Transverse colon (tissue), 4 donors: ENCODE measurements around the gene SPAG6. TPM values are rescaled to one million over a fixed set of nuclear protein-coding genes. Genes with fewer than 3 reads are reported as not detected.

ENCODE experiments used
- DNase-seq: peaks from one replicate; pipeline ENCODE4 v3.0.0-alpha.2; 2019
- H3K27ac ChIP-seq, 4 donors: fragments of 200-600 bp; sonication (generic); 2 replicates each; pipeline ENCODE4 v1.5.1; 2016 to 2018; ENCODE audit warnings: inconsistent platforms in 4 of 4
- H3K27me3 ChIP-seq: fragments of 200-600 bp; sonication (generic); 2 replicates; pipeline ENCODE4 v1.5.1; 2017; ENCODE audit warnings: inconsistent platforms
- H3K36me3 ChIP-seq, 4 donors: fragments of 200-600 bp; sonication (generic); 2 replicates each; pipeline ENCODE4 v1.5.1; 2017 to 2019; ENCODE audit warnings: inconsistent platforms in 4 of 4
- H3K4me1 ChIP-seq, 4 donors: fragments of 200-600 bp; sonication (generic); 2 replicates each; pipeline ENCODE4 v1.5.1; 2017 to 2020; ENCODE audit warnings: inconsistent platforms in 4 of 4
- H3K4me3 ChIP-seq, 4 donors: fragments of 200-600 bp; sonication (generic); 1 replicate in 1 of 4; 2 replicates in 3 of 4; pipeline versions ENCODE4 v1.5.1 to v1.6.1; 2017 to 2019; ENCODE audit warnings: inconsistent platforms in 4 of 4
- H3K9me3 ChIP-seq, 2 donors: fragments of 200-600 bp; sonication (generic); 2 replicates each; pipeline ENCODE4 v1.5.1; 2017 to 2019; ENCODE audit warnings: inconsistent platforms in 2 of 2
- CTCF ChIP-seq, 5 experiments: fragments of 200-600 bp in 3 of 5; fragments of 450-650 bp in 2 of 5; sonication (generic) in 3 of 5; IDR thresholded peaks; 1 replicate in 2 of 5; 2 replicates in 3 of 5; pipeline ENCODE4 v1.5.1; 2016 to 2017; ENCODE audit warnings: antibody characterized with exemption in 5 of 5, inconsistent platforms in 3 of 5, mild to moderate bottlenecking in 2 of 5, moderate library complexity in 1 of 5
- EP300 ChIP-seq: sonication (generic); formaldehyde crosslinking; IDR thresholded peaks from one replicate; pipeline ENCODE4 v1.6.1; 2017; ENCODE audit warnings: antibody characterized with exemption, low read depth
- POLR2A ChIP-seq: fragments of 450-650 bp; IDR thresholded peaks from one replicate; pipeline ENCODE4 v1.6.1; 2016; ENCODE audit warnings: antibody characterized with exemption, mild to moderate bottlenecking, moderate library complexity
- POLR2AphosphoS5 ChIP-seq, 3 donors: sonication (generic); formaldehyde crosslinking; IDR thresholded peaks; one replicate each; pipeline ENCODE4 v1.6.1; 2016; ENCODE audit warnings: antibody characterized with exemption in 3 of 3
- WGBS, 2 donors: methylation state at CpG; one replicate each; pipeline ENCODE4 v1.1.5; 2018; ENCODE audit warnings: low coverage in 1 of 2; 5-methylcytosine and 5-hydroxymethylcytosine counted together
- in situ Hi-C, 4 donors: fragments of 200-750 bp; cut with MboI; loops; one replicate each; pipeline versions ENCODE4 v1.15.0 to v1.15.1; 2017; ENCODE audit warnings: low sequenced_read_pairs in 3 of 4, low pct_ligation_motif_present in 1 of 4, low pct_unique_long_range_greater_than_20kb in 1 of 4
- intact Hi-C: fragments of 100-400 bp; cut with DNase I; formaldehyde crosslinking; loops from one replicate; pipeline ENCODE4 v1.15.1; 2023; ENCODE audit warnings: low total_unique reads
- total RNA-seq, 4 donors: library from RNA; depleted of rRNA; stranded (reverse); fragments of >200 nt; gene quantifications; one replicate each; pipeline ENCODE4 v1.1.0, GENCODE V29; 2016

Gene SPAG6
- total RNA-seq, 4 donors from 2014 or later = not detected

GRCh38 chr10:22374489-22375126 is 29.3 kb downstream of the SPAG6 start:
- TF ChIP-seq POLR2AphosphoS5 (IDR thresholded peaks at IDR 0.05) = no peak
- no peak for TF ChIP-seq CTCF (IDR thresholded peaks at IDR 0.05)
- no peak for TF ChIP-seq POLR2A
- TF ChIP-seq EP300 = no peak
- in situ Hi-C loops = no loop called here
- intact Hi-C loops = no loop called here
- no peak overlapping the region for H3K4me3 ChIP-seq
- no peaks in the 10 kb centered on the region for H3K27me3 ChIP-seq
- WGBS, 2 donors = 82 to 84% methylated on average over 3 of the region's 3 CpGs
- no peaks in the 10 kb centered on the region for H3K9me3 ChIP-seq
- no peak overlapping the region for H3K27ac ChIP-seq
- no peaks in the 10 kb centered on the region for H3K4me1 ChIP-seq
- DNase-seq = no peak
- no peaks in the 10 kb centered on the region for H3K36me3 ChIP-seq

- no peaks in the 10 kb centered on the region for H3K27me3 ChIP-seq
- DNase-seq = no peak
- H3K4me1 ChIP-seq = no peaks in the 10 kb centered on the region
- 72 to 83% methylated on average over 2 to 3 of the region's 3 CpGs for WGBS, 2 donors
- H3K9me3 ChIP-seq = no peaks in the 10 kb centered on the region
- TF ChIP-seq CTCF (IDR thresholded peaks at IDR 0.05) (no peak), POLR2AphosphoS5 (IDR thresholded peaks at IDR 0.05) (no peak), POLR2A (no peak), EP300 (no peak)
- no peaks in the 10 kb centered on the region for H3K36me3 ChIP-seq
- in situ Hi-C loops (no loop called here), intact Hi-C loops (no loop called here)
- no peak overlapping the region for H3K27ac ChIP-seq
- no peak overlapping the region for H3K4me3 ChIP-seq
Observed at GRCh38 chr10:22379059-22379458, 33.8 kb downstream of the SPAG6 start.

GRCh38 chr10:22381262-22381661 is 36.0 kb downstream of the SPAG6 start:
- WGBS, 2 donors = 53 to 62% methylated on average over 3 to 4 of the region's 4 CpGs
- H3K9me3 ChIP-seq = no peaks in the 10 kb centered on the region
- in situ Hi-C loops (no loop called here), intact Hi-C loops (no loop called here)
- TF ChIP-seq POLR2AphosphoS5 (IDR thresholded peaks at IDR 0.05) = no peak
- no peak for TF ChIP-seq CTCF (IDR thresholded peaks at IDR 0.05)
- no peak for TF ChIP-seq EP300
- no peak for TF ChIP-seq POLR2A
- H3K4me3 ChIP-seq = no peak overlapping the region
- no peak for DNase-seq
- H3K27me3 ChIP-seq = no peaks in the 10 kb centered on the region
- no peaks in the 10 kb centered on the region for H3K36me3 ChIP-seq
- no peak overlapping the region for H3K27ac ChIP-seq
- no peaks in the 10 kb centered on the region for H3K4me1 ChIP-seq

GRCh38 chr10:22386503-22386902 is 41.2 kb downstream of the SPAG6 start:
- in situ Hi-C loops = no loop called here
- 78 to 100% methylated on average over 1 of the region's 1 CpG for WGBS, 2 donors
- H3K27ac ChIP-seq = no peak overlapping the region
- H3K9me3 ChIP-seq = no peaks in the 10 kb centered on the region
- intact Hi-C loops = no loop called here
- H3K36me3 ChIP-seq = no peaks in the 10 kb centered on the region
- TF ChIP-seq EP300 = no peak
- no peak overlapping the region for H3K4me3 ChIP-seq
- no peaks in the 10 kb centered on the region for H3K27me3 ChIP-seq
- no peaks in the 10 kb centered on the region for H3K4me1 ChIP-seq
- DNase-seq = no peak
